HEK293 (cell line): ENCODE results near the gene HMCN1.

Experiments
- PRDM6 ChIP-seq: fragments of 450-650 bp; formaldehyde crosslinking; IDR thresholded peaks from 2 replicates; pipeline ENCODE4 v1.5.1; 2017; ENCODE audit warnings: missing biosample characterization, missing genetic modification characterization
- RBAK ChIP-seq: fragments of 450-650 bp; formaldehyde crosslinking; IDR thresholded peaks from 2 replicates; pipeline ENCODE4 v1.5.1; 2016; ENCODE audit warnings: missing biosample characterization, missing genetic modification characterization
- ZNF138 ChIP-seq: fragments of 450-650 bp; formaldehyde crosslinking; IDR thresholded peaks from 2 replicates; pipeline ENCODE4 v1.5.1; 2016; ENCODE audit warnings: missing biosample characterization, missing genetic modification characterization, borderline replicate concordance
- ZNF362 ChIP-seq: fragments of 450-650 bp; formaldehyde crosslinking; IDR thresholded peaks from 2 replicates; pipeline ENCODE4 v1.5.1; 2016; ENCODE audit warnings: missing biosample characterization, missing genetic modification characterization
- TF ChIP-seq, protein P1 (sequence below): fragments of 450-650 bp; formaldehyde crosslinking; IDR thresholded peaks from 2 replicates; pipeline ENCODE4 v1.5.1; 2016; ENCODE audit warnings: missing biosample characterization, missing genetic modification characterization

- TF ChIP-seq PRDM6 (no peak), ZNF138 (tag by site-specific recombination) (no peak), RBAK (no peak), ZNF362 (no peak)
- TF ChIP-seq, protein P1, sequence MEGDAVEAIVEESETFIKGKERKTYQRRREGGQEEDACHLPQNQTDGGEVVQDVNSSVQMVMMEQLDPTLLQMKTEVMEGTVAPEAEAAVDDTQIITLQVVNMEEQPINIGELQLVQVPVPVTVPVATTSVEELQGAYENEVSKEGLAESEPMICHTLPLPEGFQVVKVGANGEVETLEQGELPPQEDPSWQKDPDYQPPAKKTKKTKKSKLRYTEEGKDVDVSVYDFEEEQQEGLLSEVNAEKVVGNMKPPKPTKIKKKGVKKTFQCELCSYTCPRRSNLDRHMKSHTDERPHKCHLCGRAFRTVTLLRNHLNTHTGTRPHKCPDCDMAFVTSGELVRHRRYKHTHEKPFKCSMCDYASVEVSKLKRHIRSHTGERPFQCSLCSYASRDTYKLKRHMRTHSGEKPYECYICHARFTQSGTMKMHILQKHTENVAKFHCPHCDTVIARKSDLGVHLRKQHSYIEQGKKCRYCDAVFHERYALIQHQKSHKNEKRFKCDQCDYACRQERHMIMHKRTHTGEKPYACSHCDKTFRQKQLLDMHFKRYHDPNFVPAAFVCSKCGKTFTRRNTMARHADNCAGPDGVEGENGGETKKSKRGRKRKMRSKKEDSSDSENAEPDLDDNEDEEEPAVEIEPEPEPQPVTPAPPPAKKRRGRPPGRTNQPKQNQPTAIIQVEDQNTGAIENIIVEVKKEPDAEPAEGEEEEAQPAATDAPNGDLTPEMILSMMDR (tag by site-specific recombination) = no peak
Measured at GRCh38 chr1:185734929-185735700, 924 bp downstream of the HMCN1 start.
